ENCODE measurements around the gene NCEH1.

- TF ChIP-seq CTCF (CRISPR knock-in tag; IDR thresholded peaks at IDR 0.05) (peak; percentile 96), PAX8 (CRISPR knock-in tag; IDR thresholded peaks at IDR 0.05; ENCODE audit: borderline replicate concordance) (no peak), CBX5 (CRISPR knock-in tag; IDR thresholded peaks at IDR 0.05; ENCODE audit: borderline replicate concordance) (0 out of 2 replicates have a peak, but pooled peaks have one; percentile 50), MTA3 (CRISPR knock-in tag; IDR thresholded peaks at IDR 0.05) (no peak), EZH2 (conservative IDR thresholded peaks at IDR 0.05; ENCODE audit: low read depth, low read length) (no peak), ZBTB4 (CRISPR knock-in tag; IDR thresholded peaks at IDR 0.05; ENCODE audit: borderline replicate concordance) (no peak), SNAPC4 (CRISPR knock-in tag; IDR thresholded peaks at IDR 0.05) (peak; percentile 86)
Observed at GRCh38 chr3:172710664-172711453, at the start of gene NCEH1.
